Naive B cell (primary cell): ENCODE measurements around the gene BARX2. TPM values are rescaled to one million over a fixed set of nuclear protein-coding genes. Genes with fewer than 3 reads are reported as not detected.

Experiments
- ATAC-seq, 2 donors: fragments of 150-1000 bp; cut with Tn5 transposase; 2 replicates each; pipeline ENCODE4 v1.10.0; 2021; ENCODE audit warnings: low read depth in 2 of 2, mild to moderate bottlenecking in 2 of 2, moderate library complexity in 2 of 2
- DNase-seq: peaks from one replicate; pipeline ENCODE4 v3.0.0; 2022
- H3K27ac Mint-ChIP-seq, 6 donors: one replicate each; pipeline ENCODE4 v1.8.0; 2020 to 2022; ENCODE audit warnings: mild to moderate bottlenecking in 6 of 6, mixed read lengths in 6 of 6, moderate library complexity in 5 of 6, inconsistent platforms in 2 of 6
- H3K27me3 Mint-ChIP-seq, 3 donors: one replicate each; pipeline ENCODE4 v1.8.0; 2021 to 2022; ENCODE audit warnings: mixed read lengths in 3 of 3, mild to moderate bottlenecking in 1 of 3
- H3K36me3 Mint-ChIP-seq, 2 donors: one replicate each; pipeline ENCODE4 v1.8.0; 2020 to 2022; ENCODE audit warnings: mixed read lengths in 2 of 2, inconsistent platforms in 1 of 2, mild to moderate bottlenecking in 1 of 2
- H3K4me1 Mint-ChIP-seq, 3 donors: one replicate each; pipeline ENCODE4 v1.8.0; 2020 to 2022; ENCODE audit warnings: mixed read lengths in 3 of 3, inconsistent platforms in 1 of 3, mild to moderate bottlenecking in 1 of 3, moderate library complexity in 1 of 3
- H3K4me3 Mint-ChIP-seq, 8 donors: one replicate each; pipeline ENCODE4 v1.8.0; 2020 to 2022; ENCODE audit warnings: mild to moderate bottlenecking in 8 of 8, mixed read lengths in 8 of 8, moderate library complexity in 8 of 8, inconsistent platforms in 2 of 8
- H3K9me3 Mint-ChIP-seq, 7 donors: one replicate each; pipeline ENCODE4 v1.8.0; 2020 to 2022; ENCODE audit warnings: mixed read lengths in 7 of 7, mild to moderate bottlenecking in 5 of 7, inconsistent platforms in 2 of 7, moderate library complexity in 1 of 7
- polyA plus RNA-seq, 6 donors: library from polyadenylated mRNA; unstranded; fragments of 300-500 nt; fragmentation: Illumina TruSeq; gene quantifications; one replicate each; pipeline ENCODE4 v1.2.3, GENCODE V29; 2021; ENCODE audit warnings: low read depth in 6 of 6

Gene BARX2
- polyA plus RNA-seq, 6 donors from 2014 or later = not detected

DNA sequence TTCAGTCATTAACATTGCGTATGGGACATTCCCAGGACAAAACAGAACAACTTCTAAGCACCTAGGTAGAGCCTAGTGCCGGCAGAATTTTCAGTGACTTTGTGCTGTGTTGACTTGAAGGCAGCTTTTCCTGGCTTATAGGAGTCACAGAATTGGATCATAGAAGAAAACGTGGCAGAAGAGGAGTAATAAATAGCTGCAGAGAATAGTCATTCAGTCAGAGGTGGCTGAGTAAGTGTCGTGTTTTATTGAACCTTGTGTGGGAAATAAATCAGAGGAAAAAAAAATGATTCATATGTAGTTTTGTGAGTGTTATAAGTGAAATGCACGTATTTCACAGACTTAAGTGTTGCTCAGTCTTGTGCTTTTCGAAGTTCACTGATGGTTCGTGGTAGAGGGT, 2.1 kb downstream of the BARX2 start:
- Mint-ChIP-seq H3K4me1 (peaks cover 15 to 30% (median 26%) of the 10 kb centered on the region in 3 donors), H3K27me3 (peaks cover 51 to 89% (median 81%) of the 10 kb centered on the region in 3 donors), H3K4me3 (no peak overlapping the region), H3K9me3 (no peaks in the 10 kb centered on the region), H3K27ac (no peak overlapping the region), H3K36me3 (peaks cover 0 to 2% of the 10 kb centered on the region in 2 donors)
- DNase-seq (no peak), ATAC-seq (no peak)

DNA sequence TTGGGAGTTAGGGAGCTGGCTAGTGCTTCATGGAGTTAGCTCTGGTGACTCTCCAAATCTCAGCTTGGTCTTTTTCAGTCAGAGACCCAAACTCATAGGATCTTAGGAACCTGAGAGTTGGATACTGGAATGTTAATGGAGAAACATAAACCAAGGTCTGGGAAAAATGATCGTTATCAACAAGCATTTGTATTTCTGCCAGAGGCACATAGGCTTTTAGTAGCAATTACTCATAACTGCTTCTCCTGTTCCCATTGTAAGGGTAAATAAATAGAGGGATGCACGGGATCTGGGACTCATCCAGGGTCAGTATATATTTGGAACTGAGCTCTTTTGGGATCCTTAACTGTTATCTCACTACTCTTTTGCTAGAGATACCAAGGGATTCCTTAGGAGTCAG, 4.8 kb downstream of the BARX2 start:
- H3K4me3 Mint-ChIP-seq = no peak overlapping the region
- no peak overlapping the region for H3K27ac Mint-ChIP-seq
- no peak for DNase-seq
- H3K27me3 Mint-ChIP-seq = peaks cover 53 to 87% (median 68%) of the 10 kb centered on the region in 3 donors
- H3K4me1 Mint-ChIP-seq = peaks cover 4 to 9% (median 4%) of the 10 kb centered on the region in 3 donors
- H3K36me3 Mint-ChIP-seq = no peaks in the 10 kb centered on the region
- ATAC-seq = no peak
- H3K9me3 Mint-ChIP-seq = no peaks in the 10 kb centered on the region

DNA sequence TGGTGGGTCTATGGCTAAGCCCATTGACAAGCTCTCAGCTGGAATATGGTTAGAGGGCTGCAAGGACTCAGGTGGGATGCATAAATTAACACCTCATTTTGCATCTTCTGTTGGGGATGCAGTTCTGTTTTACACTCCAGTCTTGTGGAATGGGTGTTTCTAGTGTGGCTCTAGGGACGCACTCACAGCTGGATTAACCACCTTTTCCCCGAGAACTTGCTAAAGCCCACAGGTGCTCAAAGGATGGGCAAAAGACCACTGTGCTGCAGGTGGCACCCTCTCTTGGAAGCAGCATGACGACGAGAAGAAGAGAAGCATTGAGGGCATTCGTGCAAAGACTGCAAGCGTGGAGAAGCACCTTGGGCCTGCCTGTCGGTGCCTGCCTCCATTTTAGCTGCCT, 6.9 kb downstream of the BARX2 start:
- DNase-seq (no peak), ATAC-seq (no peak)
- Mint-ChIP-seq H3K27me3 (peaks cover 44 to 73% (median 51%) of the 10 kb centered on the region in 3 donors), H3K4me1 (no peaks in the 10 kb centered on the region), H3K27ac (no peak overlapping the region), H3K9me3 (no peaks in the 10 kb centered on the region), H3K4me3 (no peak overlapping the region), H3K36me3 (no peaks in the 10 kb centered on the region)

DNA sequence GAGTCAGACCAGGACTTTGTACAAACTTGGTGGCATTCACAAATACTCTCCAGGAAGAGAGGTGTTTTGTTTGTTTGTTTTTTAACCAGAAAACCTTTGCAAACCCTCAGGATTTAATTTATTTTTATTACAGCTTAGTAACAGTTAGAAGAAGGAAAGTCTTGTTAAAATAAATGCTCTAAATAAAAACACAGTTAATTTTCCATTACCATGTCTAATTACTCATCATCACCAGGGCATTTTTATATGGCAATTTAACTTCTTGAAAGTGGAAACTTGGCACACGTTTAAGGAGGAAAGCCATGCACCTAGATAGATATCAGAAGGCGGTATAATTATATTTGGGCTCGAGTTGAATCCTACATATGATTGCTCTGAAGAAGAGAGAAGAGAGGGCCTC, 7.4 kb downstream of the BARX2 start:
- ATAC-seq = no peak
- no peak overlapping the region for H3K27ac Mint-ChIP-seq
- no peaks in the 10 kb centered on the region for H3K4me1 Mint-ChIP-seq
- DNase-seq = no peak
- H3K36me3 Mint-ChIP-seq = no peaks in the 10 kb centered on the region
- no peaks in the 10 kb centered on the region for H3K9me3 Mint-ChIP-seq
- no peak overlapping the region for H3K4me3 Mint-ChIP-seq
- peaks cover 43 to 73% (median 49%) of the 10 kb centered on the region in 3 donors for H3K27me3 Mint-ChIP-seq

DNA sequence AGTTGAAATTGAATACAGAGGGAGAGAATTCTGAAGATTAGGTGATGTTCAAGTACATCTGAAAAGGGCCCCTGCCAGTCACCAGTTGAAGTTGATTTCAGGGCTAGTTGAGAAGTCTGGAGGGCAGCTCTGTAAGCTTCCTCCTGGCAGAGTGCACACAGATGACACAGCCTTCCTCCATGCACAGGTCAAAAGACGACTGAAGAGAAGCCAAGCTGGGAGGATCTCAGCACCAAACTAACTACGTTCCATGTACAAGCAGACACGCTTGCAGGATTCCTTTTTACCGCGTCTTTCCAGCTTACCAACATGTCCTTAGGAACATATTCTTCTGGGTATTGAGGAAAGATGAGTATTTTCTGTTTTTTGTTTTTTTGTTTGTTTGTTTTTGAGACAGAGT, 7.9 kb downstream of the BARX2 start:
- no peak overlapping the region for H3K4me3 Mint-ChIP-seq
- no peaks in the 10 kb centered on the region for H3K4me1 Mint-ChIP-seq
- no peaks in the 10 kb centered on the region for H3K36me3 Mint-ChIP-seq
- no peaks in the 10 kb centered on the region for H3K9me3 Mint-ChIP-seq
- H3K27ac Mint-ChIP-seq = no peak overlapping the region
- ATAC-seq = no peak
- peaks cover 43 to 72% (median 48%) of the 10 kb centered on the region in 3 donors for H3K27me3 Mint-ChIP-seq
- no peak for DNase-seq

DNA sequence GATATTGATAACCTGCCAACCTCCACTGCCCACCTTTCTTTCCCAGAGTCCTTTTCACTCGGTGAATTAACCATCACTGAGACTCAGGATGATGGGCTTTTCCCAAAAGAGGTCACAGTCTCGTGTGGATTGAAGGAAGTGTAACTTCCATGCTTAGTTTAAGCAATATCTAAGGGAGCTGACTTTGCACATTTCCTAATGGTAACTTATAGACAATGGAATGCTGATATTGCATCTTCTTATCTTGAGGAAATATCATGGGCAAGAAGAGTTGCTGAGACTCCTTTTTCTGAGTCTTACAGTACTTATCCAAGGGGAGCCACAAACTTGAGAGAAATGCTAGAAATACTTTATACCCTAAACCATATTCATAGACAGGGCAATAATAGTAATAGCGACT, 8.8 kb downstream of the BARX2 start:
- Mint-ChIP-seq H3K36me3 (no peaks in the 10 kb centered on the region), H3K9me3 (no peaks in the 10 kb centered on the region), H3K4me1 (no peaks in the 10 kb centered on the region), H3K27me3 (peaks cover 37 to 63% (median 40%) of the 10 kb centered on the region in 3 donors), H3K27ac (no peak overlapping the region), H3K4me3 (no peak overlapping the region)
- DNase-seq = no peak
- no peak for ATAC-seq

DNA sequence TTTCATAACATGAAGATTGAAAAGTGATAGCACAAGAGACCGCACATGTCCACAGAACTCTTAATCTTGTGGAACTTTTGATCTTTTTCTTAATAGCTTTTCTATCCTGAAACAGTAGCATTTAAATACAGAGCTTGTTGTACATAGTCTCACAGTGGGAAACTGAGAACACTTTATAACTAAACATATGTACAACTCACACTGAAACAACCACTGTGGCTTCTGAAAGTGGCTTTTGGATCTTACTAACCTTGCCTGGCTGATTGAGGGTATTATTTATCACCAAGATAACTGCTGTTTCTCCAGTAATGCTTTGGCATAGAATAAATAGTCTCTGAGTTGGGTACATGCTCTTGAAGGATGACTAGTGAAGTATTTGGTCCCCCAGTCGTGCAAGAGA, 10.2 kb downstream of the BARX2 start:
- Mint-ChIP-seq H3K27ac (no peak overlapping the region), H3K27me3 (peaks cover 35 to 60% (median 40%) of the 10 kb centered on the region in 3 donors), H3K36me3 (no peaks in the 10 kb centered on the region), H3K9me3 (no peaks in the 10 kb centered on the region), H3K4me3 (no peak overlapping the region), H3K4me1 (no peaks in the 10 kb centered on the region)
- no peak for ATAC-seq
- no peak for DNase-seq

DNA sequence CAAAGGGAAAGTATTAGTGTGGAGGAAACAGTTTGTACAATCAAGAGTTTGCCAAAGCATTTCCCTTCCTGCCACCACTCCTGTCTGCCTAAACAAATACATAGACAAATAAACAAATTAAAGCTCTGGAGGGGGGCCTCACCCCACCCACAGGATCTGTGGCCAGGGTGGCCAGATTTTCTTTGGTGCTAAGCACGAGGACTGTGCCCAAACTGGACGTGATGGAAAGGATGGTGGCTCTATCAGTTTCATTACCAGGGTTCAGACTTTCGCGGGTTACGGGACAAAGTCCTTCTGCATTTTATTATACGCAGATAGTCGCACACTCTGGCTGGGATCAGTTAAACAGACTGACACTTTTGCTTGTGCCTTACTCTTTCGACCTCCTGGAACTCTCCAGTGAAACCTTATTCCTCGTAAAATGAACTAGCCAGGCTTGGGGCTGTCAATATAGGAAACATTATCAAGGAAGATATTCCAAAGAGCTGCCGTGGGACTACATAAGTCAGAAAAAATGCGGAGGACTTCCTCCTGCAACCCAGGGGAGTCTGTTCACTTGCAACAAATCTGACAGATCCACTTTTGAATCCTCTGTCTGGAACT, 11.2 kb downstream of the BARX2 start:
- DNase-seq (no peak), ATAC-seq (no peak)
- no peak overlapping the region for H3K4me3 Mint-ChIP-seq
- no peaks in the 10 kb centered on the region for H3K9me3 Mint-ChIP-seq
- H3K4me1 Mint-ChIP-seq = no peaks in the 10 kb centered on the region
- H3K36me3 Mint-ChIP-seq = no peaks in the 10 kb centered on the region
- no peak overlapping the region for H3K27ac Mint-ChIP-seq
- peaks cover 29 to 50% (median 32%) of the 10 kb centered on the region in 3 donors for H3K27me3 Mint-ChIP-seq

DNA sequence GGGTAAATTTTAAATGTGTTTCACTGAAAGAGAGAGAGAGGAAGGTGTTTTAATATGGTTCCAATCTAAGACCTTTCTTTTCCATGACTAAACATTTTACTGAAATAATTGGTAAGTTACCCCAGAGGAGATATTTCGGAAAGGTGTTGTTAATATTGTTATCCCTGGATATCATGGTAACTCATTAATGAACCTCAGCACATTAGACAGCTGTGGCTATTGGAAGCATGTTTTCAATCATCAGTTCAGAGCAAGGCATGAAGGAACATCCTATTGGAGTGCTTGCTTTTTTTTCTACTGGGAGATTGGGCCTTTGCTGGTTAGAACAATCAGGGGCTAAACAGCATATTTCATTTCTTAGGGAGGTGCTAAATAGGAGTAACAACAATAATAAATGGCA, 11.8 kb downstream of the BARX2 start:
- H3K27ac Mint-ChIP-seq = no peak overlapping the region
- no peaks in the 10 kb centered on the region for H3K9me3 Mint-ChIP-seq
- H3K4me3 Mint-ChIP-seq = no peak overlapping the region
- H3K36me3 Mint-ChIP-seq = no peaks in the 10 kb centered on the region
- no peaks in the 10 kb centered on the region for H3K4me1 Mint-ChIP-seq
- DNase-seq (no peak), ATAC-seq (no peak)
- peaks cover 27 to 51% (median 35%) of the 10 kb centered on the region in 3 donors for H3K27me3 Mint-ChIP-seq

DNA sequence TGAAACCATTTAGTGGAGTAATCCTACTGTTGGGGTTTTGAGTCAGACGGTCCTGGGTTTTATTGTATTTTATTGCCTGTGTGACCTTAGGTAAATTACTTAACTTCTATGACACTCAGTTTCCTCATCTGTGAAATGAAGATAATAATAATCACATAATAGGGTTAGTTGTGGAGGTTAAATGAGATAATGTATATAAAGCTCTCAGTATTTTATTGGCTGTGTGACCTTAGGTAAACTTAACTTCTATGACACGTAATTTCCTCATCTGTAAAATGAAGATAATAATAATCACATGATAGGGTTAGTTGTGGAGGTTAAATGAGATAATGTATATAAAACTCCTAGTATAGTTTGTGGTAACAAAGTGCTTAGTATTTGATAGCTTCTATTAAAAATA, 13.2 kb downstream of the BARX2 start:
- DNase-seq (no peak), ATAC-seq (no peak)
- H3K27me3 Mint-ChIP-seq = peaks cover 27 to 38% (median 31%) of the 10 kb centered on the region in 3 donors
- H3K27ac Mint-ChIP-seq = no peak overlapping the region
- H3K4me3 Mint-ChIP-seq = no peak overlapping the region
- H3K36me3 Mint-ChIP-seq = no peaks in the 10 kb centered on the region
- H3K9me3 Mint-ChIP-seq = no peaks in the 10 kb centered on the region
- no peaks in the 10 kb centered on the region for H3K4me1 Mint-ChIP-seq

DNA sequence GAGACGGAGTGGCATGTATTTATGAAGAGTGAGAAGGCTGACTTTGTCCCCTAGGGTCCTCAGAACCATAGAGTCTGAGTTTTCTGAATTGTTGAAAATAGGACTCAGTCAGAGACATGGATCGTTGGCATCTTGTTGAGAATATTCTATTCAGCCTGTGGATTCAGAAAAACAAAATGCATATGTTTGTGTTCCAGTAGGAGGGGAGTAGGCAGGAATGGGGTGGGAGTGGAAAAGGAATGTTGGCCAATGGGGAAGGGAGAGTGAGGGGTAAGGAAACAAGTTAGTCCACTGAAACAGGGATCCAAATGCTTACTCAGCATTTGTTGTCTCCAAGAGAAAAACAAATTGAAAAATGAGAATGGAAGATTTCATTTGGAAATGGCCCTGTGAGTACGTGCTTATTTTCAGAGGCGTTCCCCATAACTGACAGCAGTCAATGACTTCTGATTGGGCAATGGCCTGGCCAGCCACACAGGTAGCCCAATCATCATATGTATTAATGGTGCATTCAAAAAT, 14.7 kb downstream of the BARX2 start:
- ATAC-seq (no peak), DNase-seq (no peak)
- no peaks in the 10 kb centered on the region for H3K4me1 Mint-ChIP-seq
- no peaks in the 10 kb centered on the region for H3K9me3 Mint-ChIP-seq
- no peaks in the 10 kb centered on the region for H3K36me3 Mint-ChIP-seq
- H3K4me3 Mint-ChIP-seq = no peak overlapping the region
- H3K27me3 Mint-ChIP-seq = peaks cover 22 to 31% (median 26%) of the 10 kb centered on the region in 3 donors
- no peak overlapping the region for H3K27ac Mint-ChIP-seq

DNA sequence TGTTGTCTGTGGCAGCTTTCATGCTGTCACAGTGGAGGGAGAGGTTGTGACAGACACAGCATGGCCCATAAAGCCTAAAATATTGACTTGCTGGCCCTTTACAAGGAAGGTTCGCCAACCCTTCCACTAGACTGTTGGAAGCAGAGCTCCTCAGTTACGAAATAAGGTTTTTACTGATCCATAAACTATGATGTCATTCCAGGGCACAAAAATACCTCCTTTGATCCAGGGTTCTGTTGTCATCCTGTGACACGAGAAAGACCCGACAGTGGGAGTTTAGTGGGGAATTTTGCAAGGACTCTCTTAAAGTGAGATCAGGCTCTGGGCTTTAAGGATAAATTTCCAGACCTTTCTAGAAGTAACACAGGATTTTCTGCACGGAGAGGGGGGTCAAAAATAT, 15.7 kb downstream of the BARX2 start:
- Mint-ChIP-seq H3K27ac (no peak overlapping the region), H3K9me3 (peaks cover 0 to 2% (median 0%) of the 10 kb centered on the region in 7 donors), H3K4me3 (no peak overlapping the region), H3K36me3 (no peaks in the 10 kb centered on the region), H3K4me1 (no peaks in the 10 kb centered on the region), H3K27me3 (peaks cover 27 to 41% (median 31%) of the 10 kb centered on the region in 3 donors)
- ATAC-seq (no peak), DNase-seq (no peak)

DNA sequence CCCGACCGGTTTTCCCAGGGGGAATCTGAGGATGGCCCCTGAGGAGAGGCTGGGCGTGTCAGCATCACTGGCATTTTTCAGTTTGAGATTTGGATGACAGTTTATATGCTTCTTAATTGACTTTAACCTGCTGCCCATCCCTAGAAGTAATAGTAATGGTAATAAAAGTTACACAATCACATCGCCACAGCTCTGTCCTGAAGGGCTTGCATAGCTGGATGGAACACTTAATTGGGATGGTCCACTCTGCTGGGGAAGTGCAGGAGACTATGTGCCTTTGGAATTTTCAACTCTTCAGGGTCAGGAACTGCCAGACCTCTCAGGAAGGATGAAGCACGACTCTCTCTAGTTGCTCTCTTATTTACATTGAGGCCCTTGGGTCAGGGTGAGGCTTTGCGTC, 16.2 kb downstream of the BARX2 start:
- no peak overlapping the region for H3K27ac Mint-ChIP-seq
- ATAC-seq = no peak
- peak overlapping the region in 1 of 8 donors; percentile 27 for H3K4me3 Mint-ChIP-seq
- H3K27me3 Mint-ChIP-seq = peaks cover 28 to 42% (median 33%) of the 10 kb centered on the region in 3 donors
- H3K4me1 Mint-ChIP-seq = no peaks in the 10 kb centered on the region
- H3K9me3 Mint-ChIP-seq = peaks cover 0 to 2% (median 0%) of the 10 kb centered on the region in 7 donors
- no peak for DNase-seq
- H3K36me3 Mint-ChIP-seq = no peaks in the 10 kb centered on the region

DNA sequence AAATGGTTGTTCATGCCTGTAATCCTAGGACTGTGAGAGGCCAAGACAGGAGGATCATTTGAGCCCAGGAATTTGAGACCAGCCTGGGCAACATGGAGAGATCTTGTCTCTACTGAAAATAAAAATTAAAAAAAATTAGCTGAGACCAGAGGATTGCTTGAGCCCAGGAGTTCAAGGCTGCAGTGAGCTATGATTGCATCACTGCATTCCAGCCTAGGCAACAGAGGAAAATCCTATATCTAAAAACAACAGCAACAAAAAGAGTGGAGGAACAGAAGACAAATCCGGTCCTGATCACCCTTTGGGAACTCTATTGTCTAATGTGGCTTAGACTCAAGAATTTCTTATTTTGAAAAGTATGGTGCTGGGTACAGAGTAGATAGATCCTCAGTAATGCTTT, 17.3 kb downstream of the BARX2 start:
- no peaks in the 10 kb centered on the region for H3K4me1 Mint-ChIP-seq
- H3K27me3 Mint-ChIP-seq = peaks cover 21 to 35% (median 35%) of the 10 kb centered on the region in 3 donors
- no peak for ATAC-seq
- H3K9me3 Mint-ChIP-seq = peaks cover 0 to 4% (median 0%) of the 10 kb centered on the region in 7 donors
- no peaks in the 10 kb centered on the region for H3K36me3 Mint-ChIP-seq
- no peak for DNase-seq
- H3K4me3 Mint-ChIP-seq = no peak overlapping the region
- no peak overlapping the region for H3K27ac Mint-ChIP-seq
